Measurements from ENCODE around the gene MPPE1.

DNA sequence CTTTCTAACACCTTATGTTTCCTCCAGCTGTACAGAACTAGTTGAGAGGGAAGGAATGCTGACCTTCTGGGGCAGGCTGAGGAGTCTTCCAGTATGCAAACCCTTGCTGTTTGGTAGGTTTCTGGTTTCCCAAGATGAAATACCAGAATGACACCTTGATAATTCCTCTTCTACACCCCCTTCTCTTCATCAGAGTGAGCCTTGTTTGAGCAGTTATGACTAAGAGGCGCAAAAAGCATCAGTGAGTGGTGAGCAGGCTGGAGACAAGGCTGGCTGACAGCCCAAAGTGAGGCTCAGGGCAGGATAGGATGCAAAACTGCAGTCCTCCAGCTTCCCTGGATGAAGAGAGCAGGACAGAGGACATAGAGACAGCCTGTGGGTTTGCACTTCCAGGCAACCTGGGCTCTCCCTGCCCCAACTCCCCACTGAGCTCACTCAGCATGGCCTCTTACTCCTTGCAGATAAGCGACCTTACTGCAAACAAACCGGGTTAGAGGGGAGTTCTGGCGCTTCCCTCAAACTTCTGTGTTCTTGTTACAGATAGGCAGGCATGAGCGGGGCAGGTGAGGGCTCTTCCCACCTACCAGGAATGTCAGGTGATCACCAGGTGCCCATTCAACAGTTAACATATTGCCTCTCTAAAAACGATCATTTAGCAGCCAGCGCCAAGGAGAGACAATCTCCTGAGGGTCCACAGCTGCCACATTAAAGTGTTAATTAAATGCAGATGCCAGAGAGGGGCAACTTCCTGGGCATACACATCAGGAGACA is 5.4 kb downstream of the MPPE1 start:
- no peak for TF ChIP-seq POLR2A (IDR thresholded peaks at IDR 0.05; ENCODE audit: low read depth)
- TF ChIP-seq, protein P1, sequence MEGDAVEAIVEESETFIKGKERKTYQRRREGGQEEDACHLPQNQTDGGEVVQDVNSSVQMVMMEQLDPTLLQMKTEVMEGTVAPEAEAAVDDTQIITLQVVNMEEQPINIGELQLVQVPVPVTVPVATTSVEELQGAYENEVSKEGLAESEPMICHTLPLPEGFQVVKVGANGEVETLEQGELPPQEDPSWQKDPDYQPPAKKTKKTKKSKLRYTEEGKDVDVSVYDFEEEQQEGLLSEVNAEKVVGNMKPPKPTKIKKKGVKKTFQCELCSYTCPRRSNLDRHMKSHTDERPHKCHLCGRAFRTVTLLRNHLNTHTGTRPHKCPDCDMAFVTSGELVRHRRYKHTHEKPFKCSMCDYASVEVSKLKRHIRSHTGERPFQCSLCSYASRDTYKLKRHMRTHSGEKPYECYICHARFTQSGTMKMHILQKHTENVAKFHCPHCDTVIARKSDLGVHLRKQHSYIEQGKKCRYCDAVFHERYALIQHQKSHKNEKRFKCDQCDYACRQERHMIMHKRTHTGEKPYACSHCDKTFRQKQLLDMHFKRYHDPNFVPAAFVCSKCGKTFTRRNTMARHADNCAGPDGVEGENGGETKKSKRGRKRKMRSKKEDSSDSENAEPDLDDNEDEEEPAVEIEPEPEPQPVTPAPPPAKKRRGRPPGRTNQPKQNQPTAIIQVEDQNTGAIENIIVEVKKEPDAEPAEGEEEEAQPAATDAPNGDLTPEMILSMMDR (IDR thresholded peaks at IDR 0.05): no peak

Data from esophagus muscularis mucosa (tissue), 3 donors.